Measurements from ENCODE around the gene XRRA1.

GRCh38 chr11:74978041-74978440 is 29.1 kb upstream of the XRRA1 start:
- TF ChIP-seq CTCF (conservative IDR thresholded peaks at IDR 0.05) (no peak), EZH2 (IDR thresholded peaks at IDR 0.05; ENCODE audit: low read depth) (no peak)

Measured in PC-9 (cell line).